ENCODE results near the gene KDM4C.
"Not testable (repeated sequence)": the region's sequence is repeated elsewhere in the genome, so short reads cannot be mapped to it uniquely, and the experiment has no call there.

DNA sequence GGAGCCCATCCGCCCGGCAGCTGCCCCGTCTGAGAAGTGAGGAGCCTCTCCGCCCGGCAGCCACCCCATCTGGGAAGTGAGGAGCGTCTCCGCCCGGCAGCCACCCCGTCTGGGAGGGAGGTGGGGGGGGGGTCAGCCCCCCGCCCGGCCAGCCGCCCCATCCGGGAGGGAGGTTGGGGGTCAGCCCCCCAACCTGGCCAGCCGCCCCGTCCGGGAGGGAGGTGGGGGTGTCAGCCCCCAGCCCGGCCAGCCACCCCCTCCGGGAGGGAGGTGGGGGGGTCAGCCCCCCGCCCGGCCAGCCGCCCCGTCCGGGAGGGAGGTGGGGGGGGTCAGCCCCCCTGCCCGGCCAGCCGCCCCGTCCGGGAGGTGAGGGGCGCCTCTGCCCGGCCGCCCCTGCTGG lies 49.9 kb downstream of the KDM4C start:
- not testable (repeated sequence) for TF ChIP-seq CTCF, POLR2AphosphoS5, POLR2A (IDR thresholded peaks at IDR 0.05)

Data from sigmoid colon (tissue), 4 donors.